Adrenal gland (tissue), 12 donors: ENCODE measurements around the gene GSTO2. TPM values are rescaled to one million over a fixed set of nuclear protein-coding genes. Genes with fewer than 3 reads are reported as not detected.
A peak's percentile ranks its signal among the peaks of the same experiment; 100 is the strongest.

ENCODE experiments used
- DNase-seq, 7 donors: peaks; one replicate each; pipeline ENCODE4 v3.0.0-alpha.2; 2019 to 2020
- H3K27ac ChIP-seq, 5 donors: fragments of 200-600 bp; sonication (generic) in 4 of 5; 1 replicate in 3 of 5; 2 replicates in 2 of 5; pipeline versions ENCODE4 v1.5.1 to v1.8.0; 2016 to 2020; ENCODE audit warnings: mild to moderate bottlenecking in 1 of 5
- H3K27me3 ChIP-seq: fragments of 200-600 bp; 2 replicates; pipeline ENCODE4 v1.8.0; 2021
- H3K36me3 ChIP-seq, 2 donors: fragments of 200-600 bp; replicated peaks in 1 of 2; 1 replicate in 1 of 2; 2 replicates in 1 of 2; pipeline versions ENCODE4 v1.5.1 to v1.8.0; 2018 to 2022
- H3K4me1 ChIP-seq, 2 donors: fragments of 200-600 bp; replicated peaks in 1 of 2; 1 replicate in 1 of 2; 2 replicates in 1 of 2; pipeline versions ENCODE4 v1.5.1 to v1.8.0; 2018 to 2021
- H3K4me3 ChIP-seq, 4 donors: fragments of 200-600 bp; sonication (generic) in 3 of 4; one replicate each; pipeline ENCODE4 v1.5.1; 2016 to 2018
- H3K9me3 ChIP-seq, 3 donors: fragments of 200-600 bp; sonication (generic) in 1 of 3; replicated peaks in 1 of 3; 1 replicate in 2 of 3; 2 replicates in 1 of 3; pipeline versions ENCODE4 v1.5.1 to v1.8.0; 2016 to 2021
- POLR2A ChIP-seq, 2 donors: fragments of 450-650 bp; IDR thresholded peaks; one replicate each; pipeline ENCODE4 v1.6.1; 2017; ENCODE audit warnings: antibody characterized with exemption in 2 of 2, mild to moderate bottlenecking in 2 of 2, moderate library complexity in 1 of 2
- WGBS, 4 donors: extraction: QIAGEN DNeasy Blood & Tissue Kit in 2 of 4; methylation state at CpG; one replicate each; pipeline versions ENCODE4 v1.1.5 to v1.1.7; 2013 to 2017; 5-methylcytosine and 5-hydroxymethylcytosine counted together
- intact Hi-C, 2 donors: fragments of 100-400 bp; cut with DNase I; formaldehyde crosslinking; loops; one replicate each; pipeline versions ENCODE4 v1.14.1 to v1.15.0; 2022 to 2023
- polyA plus RNA-seq, 3 donors: library from polyadenylated mRNA; stranded (reverse); fragments of 200-250 nt in 2 of 3; fragments of 350-450 nt in 1 of 3; fragmentation: Illumina TruSeq in 1 of 3; extraction: RNeasy Lipid Tissue Mini Kit (QIAGEN cat#74804) in 1 of 3; gene quantifications; one replicate each; pipeline ENCODE4 v1.2.3, GENCODE V29; 2013 to 2014
- total RNA-seq, 9 donors: library from RNA; depleted of rRNA in 4 of 9; stranded (reverse); fragments of >200 nt in 4 of 9; fragments of 120-200 nt in 1 of 9; fragmentation: NEBNext Ultra II Directional in 1 of 9; extraction: Animal tissue kit (Norgen Biotek cat#: 25700) in 1 of 9; gene quantifications; one replicate each; pipeline versions ENCODE4 v1.1.0 to v1.2.4, GENCODE V29; 2013 to 2023
- TF ChIP-seq, protein P1 (sequence below), 6 experiments: fragments of 450-650 bp in 4 of 6; fragments of 200-600 bp in 2 of 6; sonication (generic) in 1 of 6; IDR thresholded peaks; 1 replicate in 5 of 6; 2 replicates in 1 of 6; pipeline versions ENCODE4 v1.5.1 to v1.8.0; 2016 to 2021; ENCODE audit warnings: antibody characterized with exemption in 6 of 6, mild to moderate bottlenecking in 2 of 6, moderate library complexity in 1 of 6
- donor health status: healthy with polysubstance abuse.
- donor health status: Bipolar disorder and iron deficiency.
- donor health status: DM: yes; HTN: yes; CAD: no.
- donor health status: DM: no; HTN: no; CAD: no.
- donor health status: DM: no; HTN: no; CAD: no.
- donor health status: DM: yes; HTN: yes; CAD: no.

The GSTO2 gene
- total and polyA plus RNA-seq, 12 donors: 3.7 to 15.3 (median 7.3) TPM

DNA sequence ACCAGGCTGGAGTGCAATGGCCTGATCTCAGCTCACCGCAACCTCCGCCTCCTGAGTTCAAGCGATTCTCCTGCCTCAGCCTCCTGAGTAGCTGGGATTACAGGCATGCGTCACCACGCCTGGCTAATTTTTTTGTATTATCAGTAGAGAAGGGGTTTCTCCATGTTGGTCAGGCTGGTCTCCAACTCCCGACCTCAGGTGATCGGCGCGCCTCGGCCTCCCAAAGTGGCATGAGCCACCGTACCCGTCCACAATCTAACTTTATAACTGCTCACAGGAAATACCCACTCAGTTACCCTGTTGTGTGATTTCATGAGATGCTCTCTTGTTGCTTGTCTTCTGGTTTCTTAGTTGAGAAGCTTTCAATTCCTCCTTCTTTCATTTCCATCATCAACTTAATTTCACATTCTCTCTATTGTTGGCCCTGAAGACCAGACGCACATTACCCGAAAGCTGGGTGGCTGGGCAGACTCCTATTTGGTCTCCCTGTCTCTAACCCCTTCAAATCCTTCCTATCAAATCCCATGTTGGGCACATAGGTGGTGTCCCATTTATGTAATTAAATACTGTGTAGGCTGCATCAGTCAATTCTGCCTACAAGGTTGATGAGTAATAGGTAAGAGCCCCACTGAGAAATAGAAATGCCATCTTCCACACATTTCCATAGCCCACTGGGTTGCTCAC, 1.1 kb upstream of the GSTO2 start:
- peak overlapping the region; percentile 82 to 98 (median 87) for H3K27ac ChIP-seq
- no peak for TF ChIP-seq POLR2A (IDR thresholded peaks at IDR 0.05)
- TF ChIP-seq, protein P1, sequence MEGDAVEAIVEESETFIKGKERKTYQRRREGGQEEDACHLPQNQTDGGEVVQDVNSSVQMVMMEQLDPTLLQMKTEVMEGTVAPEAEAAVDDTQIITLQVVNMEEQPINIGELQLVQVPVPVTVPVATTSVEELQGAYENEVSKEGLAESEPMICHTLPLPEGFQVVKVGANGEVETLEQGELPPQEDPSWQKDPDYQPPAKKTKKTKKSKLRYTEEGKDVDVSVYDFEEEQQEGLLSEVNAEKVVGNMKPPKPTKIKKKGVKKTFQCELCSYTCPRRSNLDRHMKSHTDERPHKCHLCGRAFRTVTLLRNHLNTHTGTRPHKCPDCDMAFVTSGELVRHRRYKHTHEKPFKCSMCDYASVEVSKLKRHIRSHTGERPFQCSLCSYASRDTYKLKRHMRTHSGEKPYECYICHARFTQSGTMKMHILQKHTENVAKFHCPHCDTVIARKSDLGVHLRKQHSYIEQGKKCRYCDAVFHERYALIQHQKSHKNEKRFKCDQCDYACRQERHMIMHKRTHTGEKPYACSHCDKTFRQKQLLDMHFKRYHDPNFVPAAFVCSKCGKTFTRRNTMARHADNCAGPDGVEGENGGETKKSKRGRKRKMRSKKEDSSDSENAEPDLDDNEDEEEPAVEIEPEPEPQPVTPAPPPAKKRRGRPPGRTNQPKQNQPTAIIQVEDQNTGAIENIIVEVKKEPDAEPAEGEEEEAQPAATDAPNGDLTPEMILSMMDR (IDR thresholded peaks at IDR 0.05): no peak
- peaks cover 20 to 38% of the 10 kb centered on the region in 2 donors for H3K4me1 ChIP-seq
- H3K36me3 ChIP-seq: peaks cover 0 to 46% of the 10 kb centered on the region in 2 donors
- intact Hi-C loops: no loop called here
- no peaks in the 10 kb centered on the region for H3K9me3 ChIP-seq
- H3K27me3 ChIP-seq: no peaks in the 10 kb centered on the region
- no peak for DNase-seq
- H3K4me3 ChIP-seq: peak overlapping the region in 1 of 4 donors; percentile 91
- 90 to 96% (median 93%) methylated on average over 14 of the region's 14 CpGs for WGBS, 4 donors

DNA sequence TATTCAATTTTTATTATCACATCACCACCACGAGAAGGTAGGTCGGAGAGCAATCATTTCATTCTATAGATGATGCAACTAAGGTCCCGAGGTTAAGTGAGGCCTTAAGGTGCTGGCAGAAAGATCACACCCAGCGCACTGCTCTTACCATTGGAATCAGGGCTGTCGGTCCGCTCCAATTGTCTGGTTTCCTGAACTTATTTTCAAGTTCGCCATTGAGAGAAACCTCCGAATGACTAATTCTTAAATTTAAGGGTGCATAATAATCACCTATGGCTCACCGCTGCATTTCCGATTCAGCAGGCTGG, 625 bp upstream of the GSTO2 start:
- H3K27me3 ChIP-seq: no peaks in the 10 kb centered on the region
- TF ChIP-seq POLR2A (IDR thresholded peaks at IDR 0.05): no peak
- TF ChIP-seq, protein P1 (IDR thresholded peaks at IDR 0.05): no peak
- WGBS, 4 donors: 7 to 11% (median 8%) methylated on average over 10 of the region's 10 CpGs
- intact Hi-C loops: no loop called here
- peak overlapping the region; percentile 82 to 98 (median 87) for H3K27ac ChIP-seq
- H3K9me3 ChIP-seq: no peaks in the 10 kb centered on the region
- no peak for DNase-seq
- H3K4me1 ChIP-seq: peaks cover 19 to 34% of the 10 kb centered on the region in 2 donors
- H3K36me3 ChIP-seq: peaks cover 0 to 41% of the 10 kb centered on the region in 2 donors
- peak overlapping the region in 3 of 4 donors; percentile 89 to 91 (median 91) for H3K4me3 ChIP-seq

DNA sequence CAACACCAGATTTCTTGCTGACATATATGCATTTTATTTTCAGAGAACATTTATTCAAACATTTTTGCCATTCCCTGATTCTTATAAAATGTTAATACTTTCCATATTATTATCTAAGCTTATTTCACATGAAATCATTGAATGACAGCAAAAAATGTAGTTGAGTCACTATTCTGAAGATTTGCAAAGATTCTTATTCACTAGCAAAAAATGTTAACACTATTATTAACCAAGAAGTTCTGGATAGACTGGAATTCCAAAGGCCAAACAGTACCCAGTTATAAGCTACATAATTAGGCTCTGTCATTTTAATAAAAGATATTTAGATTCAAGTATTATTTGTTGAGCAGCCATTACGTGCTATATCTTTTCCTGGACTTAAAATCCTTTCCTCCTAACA, 4.3 kb downstream of the GSTO2 start:
- no peaks in the 10 kb centered on the region for H3K36me3 ChIP-seq
- intact Hi-C loops: no loop called here

DNA sequence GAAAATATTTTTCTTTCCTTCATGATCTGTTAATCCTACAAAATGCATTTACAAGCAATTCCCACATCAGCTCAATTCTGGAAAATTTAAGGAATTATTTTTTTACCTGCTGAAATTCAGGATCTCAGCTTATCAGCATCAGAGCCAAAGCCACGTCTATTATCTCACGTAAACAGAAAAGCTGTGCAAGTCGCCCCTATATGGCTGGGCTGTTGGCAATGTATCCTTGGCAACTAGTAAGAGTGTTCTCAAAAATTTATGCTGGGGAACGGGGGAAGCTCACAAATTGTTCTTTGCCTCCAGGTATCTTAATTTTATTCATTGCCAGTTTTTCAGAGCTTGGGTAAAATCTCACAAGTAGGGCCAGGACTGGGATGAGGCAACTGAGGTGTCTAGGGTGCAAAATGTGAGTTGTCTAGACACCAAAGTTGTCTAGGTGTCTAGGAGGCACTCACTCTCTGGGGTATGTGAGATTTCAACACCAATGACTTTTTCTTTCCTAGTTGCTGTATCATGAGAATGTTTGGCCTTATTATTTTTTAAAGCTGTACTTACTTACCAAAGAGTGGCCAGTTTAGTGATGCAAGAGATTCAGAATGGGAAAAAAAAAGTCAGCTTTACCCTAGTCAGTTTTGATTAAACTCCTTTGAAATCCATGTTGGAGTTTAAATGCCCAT, 5.1 kb downstream of the GSTO2 start:
- H3K4me3 ChIP-seq: no peak overlapping the region
- no peaks in the 10 kb centered on the region for H3K36me3 ChIP-seq
- H3K4me1 ChIP-seq: peaks cover 5% of the 10 kb centered on the region in 2 donors
- H3K9me3 ChIP-seq: no peaks in the 10 kb centered on the region
- TF ChIP-seq, protein P1 (IDR thresholded peaks at IDR 0.05): no peak
- TF ChIP-seq POLR2A (IDR thresholded peaks at IDR 0.05): no peak
- H3K27me3 ChIP-seq: peaks cover 4% of the 10 kb centered on the region
- no peak overlapping the region for H3K27ac ChIP-seq
- intact Hi-C loops: no loop called here
- no peak for DNase-seq
- 71 to 82% (median 75%) methylated on average over 4 of the region's 4 CpGs for WGBS, 4 donors

More for the DNA sequence above, 4.3 kb downstream of the GSTO2 start:
- WGBS, 4 donors: 76 to 93% (median 85%) methylated on average over 1 of the region's 1 CpG
- TF ChIP-seq, protein P1 (IDR thresholded peaks at IDR 0.05): no peak
- TF ChIP-seq POLR2A (IDR thresholded peaks at IDR 0.05): no peak
- H3K27me3 ChIP-seq: peaks cover 4% of the 10 kb centered on the region
- no peak overlapping the region for H3K4me3 ChIP-seq
- peaks cover 5 to 7% of the 10 kb centered on the region in 2 donors for H3K4me1 ChIP-seq
- H3K9me3 ChIP-seq: no peaks in the 10 kb centered on the region
- DNase-seq: no peak
- H3K27ac ChIP-seq: no peak overlapping the region
